ENCODE measurements around the gene RAD51B. TPM values are rescaled to one million over a fixed set of nuclear protein-coding genes. Genes with fewer than 3 reads are reported as not detected.

The RAD51B gene
- total RNA-seq, 1 experiment from 2014 or later: 23.3 TPM

DNA sequence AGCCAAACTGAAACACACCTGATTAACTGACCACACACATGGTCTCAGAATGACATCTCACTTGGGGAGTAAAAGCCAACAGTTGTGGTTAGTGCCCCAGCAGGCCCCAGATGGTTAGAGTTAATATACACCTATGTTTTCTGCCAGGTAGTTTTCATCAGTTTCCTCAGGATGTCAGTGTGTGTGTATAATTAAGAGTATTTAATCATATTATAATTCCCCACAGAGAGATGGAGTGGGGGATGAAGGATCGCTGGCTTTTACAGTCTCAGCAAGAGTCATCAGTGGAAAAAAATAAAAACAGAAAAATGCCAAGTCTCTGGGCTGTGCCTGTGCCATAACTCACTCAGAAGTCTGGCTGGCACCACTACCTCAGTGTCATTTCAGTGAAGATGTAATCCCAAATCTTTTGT is 560.8 kb downstream of the RAD51B start:
- Histone ChIP-seq H3K9me3 (ENCODE audit: low read depth, low read length, poor library complexity, severe bottlenecking) (no peaks in the 10 kb centered on the region), H3K27me3 (replicated peaks; ENCODE audit: insufficient read depth, low read depth, low read length, poor library complexity) (no peaks in the 10 kb centered on the region), H3K27ac (ENCODE audit: low read depth, low read length, poor library complexity, severe bottlenecking) (no peak overlapping the region), H3K4me1 (ENCODE audit: insufficient read depth, low read length, poor library complexity, severe bottlenecking) (peaks cover 12% of the 10 kb centered on the region), H3K36me3 (ENCODE audit: insufficient read depth, low read length, poor library complexity, severe bottlenecking) (no peaks in the 10 kb centered on the region), H3K4me3 (ENCODE audit: low read depth, low read length, poor library complexity, severe bottlenecking) (no peak overlapping the region)
- BruUV-seq (replicated peaks): no TSS peak
- DNase-seq (ENCODE audit: low spot score): no peak
- TF ChIP-seq, protein P1, sequence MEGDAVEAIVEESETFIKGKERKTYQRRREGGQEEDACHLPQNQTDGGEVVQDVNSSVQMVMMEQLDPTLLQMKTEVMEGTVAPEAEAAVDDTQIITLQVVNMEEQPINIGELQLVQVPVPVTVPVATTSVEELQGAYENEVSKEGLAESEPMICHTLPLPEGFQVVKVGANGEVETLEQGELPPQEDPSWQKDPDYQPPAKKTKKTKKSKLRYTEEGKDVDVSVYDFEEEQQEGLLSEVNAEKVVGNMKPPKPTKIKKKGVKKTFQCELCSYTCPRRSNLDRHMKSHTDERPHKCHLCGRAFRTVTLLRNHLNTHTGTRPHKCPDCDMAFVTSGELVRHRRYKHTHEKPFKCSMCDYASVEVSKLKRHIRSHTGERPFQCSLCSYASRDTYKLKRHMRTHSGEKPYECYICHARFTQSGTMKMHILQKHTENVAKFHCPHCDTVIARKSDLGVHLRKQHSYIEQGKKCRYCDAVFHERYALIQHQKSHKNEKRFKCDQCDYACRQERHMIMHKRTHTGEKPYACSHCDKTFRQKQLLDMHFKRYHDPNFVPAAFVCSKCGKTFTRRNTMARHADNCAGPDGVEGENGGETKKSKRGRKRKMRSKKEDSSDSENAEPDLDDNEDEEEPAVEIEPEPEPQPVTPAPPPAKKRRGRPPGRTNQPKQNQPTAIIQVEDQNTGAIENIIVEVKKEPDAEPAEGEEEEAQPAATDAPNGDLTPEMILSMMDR (conservative IDR thresholded peaks at IDR 0.05; ENCODE audit: low read depth, low read length): no peak
- no peak for TF ChIP-seq EZH2 (IDR thresholded peaks at IDR 0.05; ENCODE audit: borderline replicate concordance, low read depth, low read length, poor library complexity, severe bottlenecking)
- ChIA-PET POLR2A (ENCODE audit: low non-redundant PET) (interaction anchor here (0.6 kb wide), 1 partner anchor 224 kb away, joined by 5 read pairs; no protein-coding TSS in a partner anchor), CTCF (no interaction called here)
- intact Hi-C loops (cut with micrococcal nuclease; ENCODE audit: unreplicated experiment): no loop called here

GRCh38 chr14:68384335-68384734 is 564.8 kb downstream of the RAD51B start:
- H3K36me3 ChIP-seq (ENCODE audit: insufficient read depth, low read length, poor library complexity, severe bottlenecking): no peaks in the 10 kb centered on the region
- H3K4me3 ChIP-seq (ENCODE audit: low read depth, low read length, poor library complexity, severe bottlenecking): no peak overlapping the region
- no TSS peak for BruUV-seq (replicated peaks)
- intact Hi-C loops (cut with micrococcal nuclease; ENCODE audit: unreplicated experiment): no loop called here
- H3K27ac ChIP-seq (ENCODE audit: low read depth, low read length, poor library complexity, severe bottlenecking): no peak overlapping the region
- no peak for DNase-seq (ENCODE audit: low spot score)
- peaks cover 8% of the 10 kb centered on the region for H3K4me1 ChIP-seq (ENCODE audit: insufficient read depth, low read length, poor library complexity, severe bottlenecking)
- no peaks in the 10 kb centered on the region for H3K9me3 ChIP-seq (ENCODE audit: low read depth, low read length, poor library complexity, severe bottlenecking)
- POLR2A ChIA-PET (ENCODE audit: low non-redundant PET): no interaction called here
- TF ChIP-seq, protein P1 (conservative IDR thresholded peaks at IDR 0.05; ENCODE audit: low read depth, low read length): no peak
- TF ChIP-seq EZH2 (IDR thresholded peaks at IDR 0.05; ENCODE audit: borderline replicate concordance, low read depth, low read length, poor library complexity, severe bottlenecking): no peak
- CTCF ChIA-PET: no interaction called here
- no peaks in the 10 kb centered on the region for H3K27me3 ChIP-seq (replicated peaks; ENCODE audit: insufficient read depth, low read depth, low read length, poor library complexity)

DNA sequence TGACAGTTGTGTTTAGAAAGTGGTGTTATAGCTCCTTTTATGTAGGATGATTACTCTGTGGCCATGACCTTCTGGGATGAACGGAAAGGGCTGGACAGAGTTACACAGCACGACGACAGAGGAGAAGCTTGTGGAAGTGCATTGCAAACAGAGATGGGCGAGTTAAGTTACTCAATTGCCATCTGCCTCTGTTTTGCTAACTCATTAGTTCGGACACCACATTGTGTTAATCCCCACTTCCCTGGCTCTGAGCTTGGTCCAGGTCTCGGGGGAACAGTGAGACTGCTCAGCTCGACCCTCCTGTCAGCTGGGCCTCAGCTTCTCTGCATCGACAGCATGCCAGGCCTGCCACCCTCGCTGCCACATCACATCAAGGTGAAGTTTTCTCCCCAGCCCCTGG is 565.3 kb downstream of the RAD51B start:
- no TSS peak for BruUV-seq (replicated peaks)
- H3K4me1 ChIP-seq (ENCODE audit: insufficient read depth, low read length, poor library complexity, severe bottlenecking): peaks cover 8% of the 10 kb centered on the region
- ChIA-PET CTCF (no interaction called here), POLR2A (ENCODE audit: low non-redundant PET) (no interaction called here)
- no peak for DNase-seq (ENCODE audit: low spot score)
- no peaks in the 10 kb centered on the region for H3K9me3 ChIP-seq (ENCODE audit: low read depth, low read length, poor library complexity, severe bottlenecking)
- no peak overlapping the region for H3K27ac ChIP-seq (ENCODE audit: low read depth, low read length, poor library complexity, severe bottlenecking)
- H3K27me3 ChIP-seq (replicated peaks; ENCODE audit: insufficient read depth, low read depth, low read length, poor library complexity): no peaks in the 10 kb centered on the region
- intact Hi-C loops (cut with micrococcal nuclease; ENCODE audit: unreplicated experiment): no loop called here
- TF ChIP-seq, protein P1 (conservative IDR thresholded peaks at IDR 0.05; ENCODE audit: low read depth, low read length): no peak
- TF ChIP-seq EZH2 (IDR thresholded peaks at IDR 0.05; ENCODE audit: borderline replicate concordance, low read depth, low read length, poor library complexity, severe bottlenecking): no peak
- H3K36me3 ChIP-seq (ENCODE audit: insufficient read depth, low read length, poor library complexity, severe bottlenecking): no peaks in the 10 kb centered on the region
- H3K4me3 ChIP-seq (ENCODE audit: low read depth, low read length, poor library complexity, severe bottlenecking): no peak overlapping the region

Measured in A673 (cell line).